HG03060 (cell line): ENCODE results near the gene KIF23.

Experiments used
- ATAC-seq: cut with Tn5 transposase; IDR thresholded peaks from one replicate; pipeline ENCODE4 v1.9.1; 2021; ENCODE audit warnings: low read depth, moderate number of reproducible peaks; ENCODE audit not compliant: unreplicated experiment

The KIF23 gene

GRCh38 chr15:69394556-69395282 lies 19.4 kb upstream of the KIF23 start:
- ATAC-seq: no peak

DNA sequence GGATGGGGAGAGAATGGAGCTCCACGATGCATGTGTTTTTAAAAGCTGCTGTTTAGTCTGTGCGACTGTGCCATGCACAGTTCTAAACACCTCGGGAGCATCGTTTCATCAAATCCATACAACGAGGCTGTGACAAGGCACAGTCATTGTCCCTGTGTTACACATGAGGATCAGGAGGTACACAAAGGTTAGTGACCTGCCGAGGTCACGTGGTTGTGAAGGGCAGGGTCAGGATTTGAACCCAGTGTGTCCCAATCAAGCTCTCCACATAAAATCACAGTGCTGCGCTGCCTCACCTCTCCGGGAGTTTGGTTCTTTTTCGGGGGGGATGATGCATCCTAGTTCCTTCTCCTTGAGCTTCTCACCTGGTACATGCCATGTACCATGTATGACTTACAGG lies 18.7 kb upstream of the KIF23 start:
- ATAC-seq: no peak

GRCh38 chr15:69395991-69396390 lies 18.2 kb upstream of the KIF23 start:
- no peak for ATAC-seq

DNA sequence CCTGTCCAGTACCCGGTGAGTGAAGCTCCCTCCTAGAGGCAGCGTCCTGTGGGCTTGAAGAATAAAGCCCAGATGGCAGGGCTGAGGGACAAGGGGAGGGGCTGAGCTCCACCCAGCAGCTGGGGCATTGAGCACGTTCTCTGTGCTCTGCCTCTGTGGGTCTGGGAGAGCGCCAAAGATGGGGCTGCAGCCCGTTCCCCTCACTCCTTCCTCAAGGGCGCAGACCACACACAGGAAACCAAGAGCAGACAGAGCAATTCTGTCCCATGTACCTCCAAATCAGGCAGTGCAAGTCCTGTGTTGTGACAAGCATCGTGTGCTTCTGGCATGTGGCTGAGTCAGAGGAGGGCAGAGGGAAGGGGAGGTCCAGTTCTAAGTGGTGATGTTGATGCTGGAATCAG lies 15.7 kb upstream of the KIF23 start:
- ATAC-seq: no peak

DNA sequence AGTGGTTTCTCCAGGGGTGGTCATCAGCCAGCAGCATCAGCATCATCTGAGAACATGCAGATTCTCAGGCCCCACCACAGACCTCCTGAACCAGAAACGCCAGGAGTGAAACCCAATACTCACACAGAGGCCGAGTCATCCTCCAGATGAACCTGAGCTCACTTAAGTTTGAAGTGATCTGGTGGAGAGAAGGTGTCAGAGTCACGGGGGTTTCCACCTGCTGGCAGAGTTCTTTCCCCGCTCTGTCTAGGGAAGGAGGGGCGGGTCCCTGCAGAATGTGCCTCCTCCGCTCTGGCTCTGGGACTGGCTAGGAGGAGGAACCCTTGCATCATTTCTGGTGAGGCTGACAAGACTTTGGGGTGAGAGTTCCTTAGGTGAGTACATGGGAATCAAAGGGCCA lies 13.3 kb upstream of the KIF23 start:
- no peak for ATAC-seq

DNA sequence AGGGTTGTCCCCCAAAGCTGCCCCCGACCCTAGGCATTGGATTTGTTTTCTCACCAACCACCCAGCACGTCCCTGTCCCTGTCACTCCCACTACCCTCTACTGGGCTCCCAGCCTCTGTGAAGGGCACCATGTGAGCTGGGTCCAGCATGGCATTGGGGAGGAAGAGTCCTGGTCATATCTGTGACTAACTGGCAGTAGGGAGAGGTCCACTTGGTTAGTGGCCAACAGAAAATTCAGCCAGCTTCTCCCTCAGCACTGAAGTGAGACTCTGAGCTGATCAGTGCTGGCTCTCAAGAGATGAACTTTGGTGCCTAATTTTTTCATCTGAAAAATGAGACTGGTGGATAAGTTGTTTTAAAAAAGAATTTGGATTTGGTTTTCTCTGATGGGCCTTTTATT lies 11.3 kb upstream of the KIF23 start:
- no peak for ATAC-seq

- ATAC-seq: no peak
Measured at GRCh38 chr15:69403594-69403993, 10.6 kb upstream of the KIF23 start.

DNA sequence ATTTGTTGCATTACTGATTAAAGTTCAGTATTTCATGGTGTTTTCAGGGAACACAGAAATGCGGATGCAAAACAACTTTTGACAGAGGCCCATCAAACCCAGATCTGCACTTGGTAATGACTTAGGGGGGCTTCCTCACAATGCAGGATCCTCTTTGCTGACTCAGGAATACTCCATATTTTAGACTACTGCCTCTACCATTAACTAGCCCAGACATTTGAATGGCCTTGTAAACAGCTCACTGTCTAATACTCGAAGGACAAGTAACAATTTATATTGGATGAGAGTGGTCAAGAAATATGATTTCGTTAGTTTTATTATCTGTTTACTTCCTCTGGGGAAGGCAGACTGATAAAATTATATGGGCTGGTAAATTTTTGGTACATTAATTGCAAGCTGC lies 9.0 kb upstream of the KIF23 start:
- no peak for ATAC-seq

DNA sequence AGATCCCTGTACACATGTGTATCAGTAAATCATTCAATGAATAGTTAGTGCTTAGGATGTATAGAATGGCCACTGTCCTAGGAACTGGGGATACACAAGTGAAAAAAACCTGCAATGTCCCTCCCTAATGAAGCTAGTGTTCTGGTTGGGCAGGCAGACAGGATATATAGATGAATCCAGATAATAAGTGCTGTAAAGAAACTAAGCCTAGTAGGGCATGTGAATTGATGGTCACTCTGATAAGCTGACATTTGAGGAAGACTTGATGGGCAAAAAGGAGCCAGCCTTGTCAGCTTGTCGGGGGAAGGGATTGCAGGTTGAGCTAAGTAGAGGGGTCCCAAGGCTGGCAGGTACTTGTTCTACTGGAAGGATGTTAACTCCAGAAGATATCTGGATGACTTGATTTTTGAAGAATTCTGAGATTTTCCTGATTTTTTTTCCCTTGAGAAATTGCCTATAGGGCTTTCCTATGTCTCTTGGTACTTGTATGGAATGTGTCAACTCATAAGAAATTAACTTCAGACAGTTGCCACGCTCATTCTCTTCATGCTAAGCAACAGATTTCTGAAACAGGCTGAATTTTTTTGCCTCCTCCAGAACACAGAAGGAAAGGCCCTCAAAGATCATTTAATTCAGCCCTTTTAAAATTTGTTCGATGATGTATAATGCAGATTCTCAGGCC lies 6.3 kb upstream of the KIF23 start:
- no peak for ATAC-seq

DNA sequence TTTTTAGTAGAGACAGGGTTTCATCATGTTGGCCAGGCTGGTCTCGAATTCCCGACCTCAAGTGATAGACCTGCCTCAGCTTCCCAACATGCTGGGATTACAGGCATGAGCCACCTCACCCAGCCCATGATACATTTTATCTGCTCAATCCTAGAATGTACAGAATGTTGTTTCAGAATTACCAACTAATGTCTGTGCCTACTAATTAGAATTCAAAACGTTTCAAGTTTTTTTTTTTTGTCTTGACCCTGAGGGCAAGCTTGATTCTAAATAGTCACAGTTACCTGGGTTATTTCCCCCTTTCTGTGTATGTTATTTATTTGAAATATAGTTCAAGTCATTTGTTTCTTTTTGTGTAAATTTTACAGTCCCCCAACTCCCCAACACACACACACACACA lies 5.3 kb upstream of the KIF23 start:
- ATAC-seq: no peak

GRCh38 chr15:69410248-69410874 lies 3.8 kb upstream of the KIF23 start:
- no peak for ATAC-seq

DNA sequence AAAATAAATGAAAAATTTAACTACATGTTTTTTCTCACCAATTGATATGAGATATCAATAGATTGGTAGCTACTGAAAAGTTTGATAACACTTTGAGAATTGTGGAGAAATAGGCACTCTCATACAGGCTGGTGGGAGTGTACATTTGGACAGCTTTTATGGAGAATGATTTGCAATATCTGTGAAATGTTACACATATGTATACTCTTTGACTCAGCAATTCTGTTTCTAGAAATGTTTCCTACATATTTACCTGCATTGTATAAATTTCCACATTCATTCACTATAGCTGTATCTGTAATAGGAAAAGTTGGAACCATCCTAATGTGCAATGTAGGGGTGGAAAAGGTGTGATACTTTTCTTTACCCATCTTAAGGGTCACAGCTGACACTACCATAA lies 1.9 kb upstream of the KIF23 start:
- no peak for ATAC-seq

- no peak for ATAC-seq
Measured at GRCh38 chr15:69412701-69413100, 1.4 kb upstream of the KIF23 start.

- peak; percentile 4 for ATAC-seq
Measured at GRCh38 chr15:69414701-69415167, 585 bp downstream of the KIF23 start.

DNA sequence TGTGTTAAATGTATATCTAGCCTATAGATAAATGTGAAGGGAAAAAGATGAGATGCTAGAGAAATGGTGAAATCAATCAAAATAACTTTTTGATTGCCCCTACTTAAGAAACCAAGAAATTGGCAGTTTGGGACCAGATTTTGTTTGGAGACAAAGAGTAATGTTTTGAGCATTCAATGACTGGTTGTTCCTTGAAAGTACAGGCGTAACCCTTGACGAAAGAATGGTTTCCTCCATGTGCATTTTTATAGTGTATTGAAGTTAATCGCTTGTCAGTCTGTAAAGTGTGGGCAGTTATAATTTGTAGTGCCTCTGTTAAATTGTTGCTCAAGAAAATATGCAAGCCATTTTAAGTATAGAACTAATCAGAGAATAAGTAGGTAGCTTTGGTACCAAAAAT lies 1.2 kb downstream of the KIF23 start:
- ATAC-seq: no peak

DNA sequence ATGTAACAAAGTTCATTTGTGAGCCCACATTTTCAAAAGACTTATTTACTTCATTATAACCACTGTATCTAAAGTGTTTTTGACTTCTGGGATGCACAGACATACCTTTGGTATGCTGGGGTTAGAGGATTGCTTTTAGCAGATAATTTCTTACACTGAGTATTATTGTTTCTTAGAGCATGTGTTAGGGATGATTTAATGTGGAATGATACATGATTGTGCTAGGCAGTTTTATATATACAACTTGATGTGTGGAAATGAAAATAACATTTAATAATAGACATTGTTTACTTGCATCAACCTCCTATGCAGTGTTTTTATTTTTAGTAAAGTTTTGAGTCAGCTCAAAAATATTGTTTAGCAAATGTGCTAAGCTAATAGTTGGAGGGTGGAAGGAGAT lies 3.4 kb downstream of the KIF23 start:
- ATAC-seq: no peak

GRCh38 chr15:69421498-69421897 lies 7.3 kb downstream of the KIF23 start:
- no peak for ATAC-seq

- ATAC-seq: no peak
Measured at GRCh38 chr15:69422336-69422895, 8.3 kb downstream of the KIF23 start.

DNA sequence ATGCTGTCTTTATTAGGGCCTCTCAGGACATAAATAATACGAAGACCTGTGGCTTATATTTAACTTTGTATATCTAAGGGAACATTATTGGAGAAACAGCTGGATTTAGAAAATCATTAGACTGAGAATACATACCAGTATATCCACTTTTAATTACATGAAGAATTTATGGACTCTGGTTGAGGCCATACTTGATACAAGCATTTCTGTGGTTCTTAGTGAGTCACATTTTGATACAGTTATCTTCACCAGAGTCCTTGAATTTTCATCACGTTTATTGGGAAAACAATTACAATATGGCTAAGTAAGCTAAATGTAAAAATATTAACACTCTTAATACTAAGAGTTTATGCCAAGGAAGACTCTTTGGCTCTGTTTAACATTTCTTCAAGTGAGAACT lies 9.9 kb downstream of the KIF23 start:
- ATAC-seq: no peak

- no peak for ATAC-seq
Measured at GRCh38 chr15:69424748-69425413, 10.7 kb downstream of the KIF23 start.

DNA sequence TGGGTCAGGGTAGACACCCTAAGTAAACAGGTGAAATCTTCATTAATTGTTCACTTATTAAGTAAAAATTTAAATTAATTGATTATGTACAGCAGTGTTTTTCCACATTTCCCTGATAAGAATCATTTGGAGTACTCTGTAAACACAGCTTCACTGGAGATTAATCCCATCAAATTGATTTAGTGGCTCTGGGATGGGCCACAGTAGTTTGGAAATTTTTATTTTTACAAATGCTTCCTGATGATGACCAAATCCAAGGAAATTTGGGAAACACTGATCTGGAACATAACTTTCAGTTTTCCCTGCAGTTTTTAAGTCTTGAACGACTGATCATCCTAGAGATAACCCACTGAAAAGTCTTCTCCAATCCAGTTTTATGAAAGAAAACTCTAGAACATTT lies 19.7 kb downstream of the KIF23 start:
- ATAC-seq: no peak
